ENCODE results near the gene IFIT1B.

Gene IFIT1B

GRCh38 chr10:89426230-89426868 is 48.5 kb downstream of the IFIT1B start:
- POLR2A ChIA-PET, result no interaction called here
- no peak overlapping the region for H3K4me3 ChIP-seq (ENCODE audit: low read depth, low read length)
- no peak for DNase-seq (ENCODE audit: low read depth, low spot score)
- CTCF ChIA-PET, result interaction anchor here (0.7 to 8.9 kb wide), 19 partner anchors 9 to 1435 kb away, joined by 3 to 100 read pairs (median 4); partner anchors contain the start of gene KIF20B
- TF ChIP-seq CTCF (IDR thresholded peaks at IDR 0.05; ENCODE audit: insufficient read depth, low read length, missing control alignments), result peak; percentile 49

GRCh38 chr10:89427629-89428028 is 49.8 kb downstream of the IFIT1B start:
- CTCF ChIA-PET, result interaction anchor here (1.0 to 8.9 kb wide), 8 partner anchors 10 to 154 kb away, joined by 3 to 100 read pairs (median 23); no protein-coding TSS in a partner anchor
- no peak overlapping the region for H3K4me3 ChIP-seq (ENCODE audit: low read depth, low read length)
- POLR2A ChIA-PET, result no interaction called here
- TF ChIP-seq CTCF (IDR thresholded peaks at IDR 0.05; ENCODE audit: insufficient read depth, low read length, missing control alignments), result no peak
- no peak for DNase-seq (ENCODE audit: low read depth, low spot score)

- POLR2A ChIA-PET, result no interaction called here
- no peak for TF ChIP-seq CTCF (IDR thresholded peaks at IDR 0.05; ENCODE audit: insufficient read depth, low read length, missing control alignments)
- DNase-seq (ENCODE audit: low read depth, low spot score), result no peak
- CTCF ChIA-PET, result interaction anchor here (0.8 to 8.9 kb wide), 6 partner anchors 123 to 214 kb away, joined by 3 to 100 read pairs (median 38); no protein-coding TSS in a partner anchor
- no peak overlapping the region for H3K4me3 ChIP-seq (ENCODE audit: low read depth, low read length)
These were observed 51.0 kb downstream of the IFIT1B start for GRCh38 chr10:89428877-89429276.

- ChIA-PET CTCF (interaction anchor here (1.0 to 2.4 kb wide), 8 partner anchors 13 to 149 kb away, joined by 3 to 13 read pairs (median 4); no protein-coding TSS in a partner anchor), POLR2A (no interaction called here)
- no peak for TF ChIP-seq CTCF (IDR thresholded peaks at IDR 0.05; ENCODE audit: insufficient read depth, low read length, missing control alignments)
- no peak for DNase-seq (ENCODE audit: low read depth, low spot score)
- H3K4me3 ChIP-seq (ENCODE audit: low read depth, low read length), result no peak overlapping the region
These were observed 54.1 kb downstream of the IFIT1B start for GRCh38 chr10:89431977-89432376.

Data from AG04449 (cell line).